Medulla oblongata (tissue), 1 donor: ENCODE data around the gene LPO.

Experiments
- DNase-seq: peaks from one replicate; pipeline ENCODE4 v3.0.0-alpha.2; 2015; ENCODE audit errors: extremely low spot score

LPO gene

DNA sequence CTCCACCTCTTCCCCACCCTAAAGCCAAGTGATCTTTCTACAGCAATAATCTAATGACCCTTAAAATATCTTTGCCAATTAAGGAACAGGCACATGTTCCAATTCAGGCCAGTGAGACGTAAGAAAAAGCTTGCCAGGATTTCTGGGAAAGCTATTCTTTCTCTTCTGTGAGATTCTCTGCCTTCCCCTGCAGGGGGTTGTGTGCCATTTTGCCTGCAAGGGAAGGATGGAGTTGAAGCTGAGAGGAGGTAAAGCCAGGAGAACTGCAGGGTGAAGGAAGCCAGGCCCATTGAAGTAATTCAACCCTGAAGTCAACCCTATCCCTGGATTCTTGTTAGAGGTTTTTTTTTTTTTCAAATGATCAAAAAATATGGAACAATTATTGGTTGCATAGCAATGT lies 9.0 kb upstream of the LPO start:
- no peak for DNase-seq

DNA sequence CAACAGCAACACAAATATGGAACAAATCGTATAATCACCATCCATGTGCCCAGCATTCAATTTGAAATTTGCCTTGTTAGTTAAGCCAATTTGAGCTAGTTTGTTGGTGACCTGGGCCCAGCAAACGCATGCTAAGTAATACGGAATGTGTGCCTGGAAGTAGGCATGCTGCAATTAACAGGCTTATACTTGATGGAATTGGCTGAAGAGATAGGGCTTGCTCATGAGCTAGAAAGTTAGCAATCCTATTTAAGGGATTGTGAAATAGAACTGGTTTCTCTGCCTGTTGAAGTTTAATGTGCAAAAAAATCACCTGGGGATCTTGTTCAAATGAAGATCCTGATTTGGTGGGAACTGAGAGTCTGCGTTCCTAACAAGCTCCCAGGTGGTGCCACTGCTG lies 8.5 kb upstream of the LPO start:
- DNase-seq, result no peak

DNA sequence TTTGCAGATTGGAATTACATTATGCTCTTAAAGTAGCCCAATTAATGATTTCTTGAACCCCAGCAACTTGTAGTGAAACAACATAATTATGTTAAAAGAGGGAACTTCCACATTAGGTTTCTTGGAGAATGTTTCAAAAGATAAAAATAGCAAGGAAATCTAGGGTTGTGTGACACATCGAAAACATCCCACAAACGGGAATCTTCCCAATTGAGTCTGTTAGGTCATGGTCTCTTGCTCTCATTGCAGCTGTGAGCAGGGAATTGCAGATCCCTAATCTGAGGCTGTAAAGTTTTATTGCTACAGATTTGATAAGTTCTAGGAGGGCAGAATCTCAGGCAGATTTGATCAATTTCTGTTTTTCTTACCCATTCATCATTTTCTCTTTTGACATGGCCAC lies 6.7 kb upstream of the LPO start:
- DNase-seq, result no peak

DNA sequence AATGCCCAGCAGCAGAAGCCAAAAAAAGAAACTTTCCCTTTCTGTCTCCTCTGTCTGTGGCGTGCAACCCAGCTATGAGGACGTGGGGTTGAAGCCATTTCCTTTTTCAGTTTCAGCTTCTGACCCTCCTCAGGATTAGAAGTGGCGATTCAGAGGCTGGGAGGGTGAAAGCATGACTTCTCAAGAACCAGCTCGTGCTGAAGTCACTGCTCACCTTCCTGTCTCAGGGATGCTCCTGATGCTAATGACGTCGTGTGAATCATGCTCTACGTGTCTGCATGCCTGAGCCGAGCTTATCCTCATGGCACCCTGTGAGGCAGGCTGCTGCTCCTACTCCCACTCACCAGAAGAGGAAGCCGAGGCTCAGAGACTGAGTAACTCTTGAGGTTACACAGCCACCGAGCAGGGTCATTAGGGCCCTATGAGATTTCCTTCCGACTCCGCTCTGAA lies 5.7 kb upstream of the LPO start:
- peak; percentile 56 for DNase-seq

DNA sequence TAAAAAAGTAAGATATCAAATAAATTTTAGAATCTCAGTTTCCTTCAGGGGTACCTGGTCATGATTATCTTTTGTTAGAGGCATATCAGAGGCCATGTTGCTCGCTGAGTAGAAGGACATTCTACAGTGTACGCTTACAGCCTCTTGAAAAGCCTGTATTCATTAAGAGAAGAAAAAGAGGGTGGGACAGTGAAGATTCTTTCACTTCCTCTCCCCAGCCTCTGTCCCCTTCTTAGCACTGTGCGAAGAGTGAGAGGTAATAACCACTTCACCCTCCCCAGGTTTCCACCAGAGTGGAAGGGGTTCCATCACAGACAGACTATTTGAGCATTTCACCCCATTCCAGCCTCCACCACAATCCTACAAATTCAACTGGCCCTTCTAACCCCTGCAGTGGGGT lies 4.8 kb upstream of the LPO start:
- DNase-seq, result peak; percentile 21

DNA sequence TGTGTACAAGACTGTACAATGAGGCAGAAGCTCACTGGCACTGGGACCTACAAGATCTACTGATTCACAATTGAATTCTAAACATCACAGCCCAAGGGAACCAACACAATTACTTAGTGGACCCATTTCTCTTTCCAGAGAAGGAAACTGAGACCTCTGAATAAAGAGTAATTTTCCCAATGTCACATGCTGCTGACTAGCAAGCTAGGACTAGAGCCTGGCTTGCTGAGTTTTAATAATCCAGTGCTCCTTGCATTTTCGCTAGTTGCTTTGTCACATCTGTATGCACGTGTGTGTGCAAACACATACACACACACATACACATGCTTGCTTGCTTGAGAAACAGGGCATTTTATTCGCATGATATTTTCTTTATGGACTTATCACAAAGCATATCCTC lies 3.9 kb upstream of the LPO start:
- DNase-seq, result no peak

DNA sequence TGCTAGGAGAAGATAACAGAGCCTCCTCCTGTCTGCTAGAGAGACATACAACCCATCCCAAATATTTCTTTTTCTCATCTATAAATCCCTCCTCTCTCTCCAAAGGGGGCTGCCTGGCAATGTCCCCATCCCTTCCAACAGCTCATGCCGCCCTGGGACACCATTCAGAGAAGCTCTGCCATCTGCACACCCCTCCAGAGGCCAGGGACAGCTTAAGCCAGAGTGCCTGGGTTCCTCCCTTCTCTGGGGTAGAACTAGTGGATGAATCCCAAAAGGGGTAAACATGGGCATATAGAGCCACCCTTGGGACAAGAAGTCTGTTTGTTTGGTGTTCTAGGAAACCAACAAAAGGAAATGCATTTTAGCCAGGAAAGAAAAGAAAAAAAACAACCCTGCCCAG lies 2.6 kb upstream of the LPO start:
- DNase-seq, result no peak

DNA sequence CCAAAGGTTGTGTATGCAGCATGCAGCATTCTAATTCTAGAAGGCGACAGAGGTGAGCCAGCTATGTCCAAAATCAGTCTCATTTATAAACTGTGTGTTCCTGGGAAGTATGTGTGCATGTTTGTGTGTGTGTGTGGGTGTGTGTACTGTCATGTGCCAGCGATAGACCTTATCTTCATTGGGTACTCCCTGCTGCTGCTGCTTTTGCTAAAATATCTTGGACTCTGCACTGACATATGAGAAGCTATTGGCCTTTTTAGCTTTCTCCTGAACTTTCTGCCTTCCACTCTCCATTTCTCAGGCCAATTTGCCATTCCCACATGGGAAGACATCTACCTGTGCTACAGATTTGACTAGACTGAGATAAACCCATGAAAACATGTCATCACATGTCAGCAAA lies 2.0 kb upstream of the LPO start:
- DNase-seq, result no peak

DNA sequence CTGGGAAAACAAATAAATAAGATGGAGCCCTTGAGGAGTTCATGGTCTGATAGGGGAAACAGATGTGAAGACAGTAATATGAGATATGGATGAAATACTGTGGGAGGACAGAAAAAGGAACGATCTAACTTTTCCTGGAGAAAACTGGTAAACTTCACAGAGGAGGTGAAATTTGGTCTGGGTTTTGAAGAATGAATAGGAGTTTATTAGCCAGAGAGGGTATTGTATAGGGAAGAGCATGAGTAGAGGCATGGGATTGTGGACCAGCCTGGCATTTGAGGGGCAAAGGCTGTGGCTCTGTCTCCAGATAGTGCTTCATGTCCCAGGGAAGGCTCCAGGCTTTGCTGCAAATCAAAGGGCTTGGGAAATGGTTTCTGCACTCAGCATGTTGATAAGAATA lies 1.6 kb downstream of the LPO start:
- DNase-seq, result no peak

DNA sequence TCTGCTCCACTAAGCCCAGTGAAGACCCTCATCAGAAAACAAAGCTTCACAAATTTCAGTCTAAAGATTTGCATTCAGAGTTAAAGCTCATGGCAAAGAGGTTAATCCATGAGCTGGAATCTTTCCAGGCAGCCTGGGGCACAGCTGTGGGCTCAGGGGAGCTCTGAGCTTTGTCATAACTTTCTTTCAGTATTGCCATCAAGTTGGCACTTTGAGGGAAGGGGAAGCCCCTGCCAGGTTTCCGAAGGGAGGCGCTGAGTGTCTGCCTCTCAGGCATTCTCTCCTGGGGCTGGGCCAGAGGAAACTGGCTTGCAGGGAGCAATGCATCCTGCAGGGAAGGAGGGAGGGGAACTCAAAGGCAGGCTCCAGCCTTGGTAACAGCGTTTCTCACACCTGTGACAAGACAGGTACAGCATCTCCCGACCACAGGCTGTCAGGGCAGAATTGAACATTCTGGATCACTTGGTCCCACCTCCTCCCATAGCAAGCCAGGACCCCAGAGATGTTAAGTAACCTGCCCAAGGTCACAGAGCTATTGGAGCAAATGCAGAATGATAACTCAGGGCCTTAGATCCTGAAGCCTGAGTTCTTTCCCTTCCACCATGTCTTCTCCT lies 3.9 kb downstream of the LPO start:
- no peak for DNase-seq

DNA sequence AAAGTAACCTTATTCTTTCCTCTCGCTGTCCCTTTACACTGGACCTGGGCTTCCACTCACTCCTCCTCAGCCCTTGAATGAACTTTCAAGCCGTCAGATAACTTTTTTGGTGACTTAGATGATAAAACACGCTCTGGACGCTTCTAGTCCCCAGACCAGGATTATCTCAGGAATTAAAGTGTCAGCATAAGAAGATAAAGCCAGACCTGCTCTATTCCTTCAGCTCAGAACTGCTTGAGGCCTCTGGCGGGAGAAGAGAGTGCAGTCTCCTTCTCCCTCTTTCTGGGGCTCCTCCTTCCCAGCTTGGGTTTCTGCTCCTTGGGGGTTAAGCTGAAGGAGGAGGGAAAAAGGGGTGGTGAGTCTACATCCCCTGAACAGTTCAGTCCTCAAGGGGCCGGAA lies 6.6 kb downstream of the LPO start:
- no peak for DNase-seq

DNA sequence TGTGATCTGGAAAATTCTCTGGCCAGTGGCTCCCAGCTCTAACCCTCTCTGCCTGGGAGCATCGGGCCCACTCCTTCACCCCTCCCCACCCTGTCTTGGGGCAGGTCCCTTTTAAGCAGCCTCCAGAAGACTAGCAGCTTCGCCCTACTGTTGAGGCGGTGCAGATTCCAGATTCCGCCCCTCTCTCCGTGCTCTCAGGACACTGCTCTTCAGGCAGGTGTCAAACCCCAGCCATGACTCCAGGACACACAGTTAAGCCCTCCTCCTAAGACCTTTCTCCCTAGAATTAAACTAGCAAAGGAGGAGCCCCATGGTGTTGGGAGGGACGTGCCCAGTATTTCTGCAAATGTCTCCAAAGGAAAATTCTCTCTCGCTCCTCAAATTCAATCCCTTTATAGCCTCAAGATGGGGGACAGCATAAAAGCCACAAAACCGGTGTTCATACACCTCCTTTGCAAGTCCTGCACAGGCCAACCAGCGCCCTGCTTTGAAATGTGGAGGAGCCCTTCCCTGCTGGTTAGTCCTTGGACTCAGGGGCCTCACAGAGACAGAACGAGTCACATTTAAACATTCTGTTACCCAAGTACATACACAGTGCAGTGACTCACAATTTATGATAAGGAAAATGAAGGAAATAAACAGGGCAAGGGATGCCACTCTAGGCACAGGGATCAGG lies 7.2 kb downstream of the LPO start:
- no peak for DNase-seq

DNA sequence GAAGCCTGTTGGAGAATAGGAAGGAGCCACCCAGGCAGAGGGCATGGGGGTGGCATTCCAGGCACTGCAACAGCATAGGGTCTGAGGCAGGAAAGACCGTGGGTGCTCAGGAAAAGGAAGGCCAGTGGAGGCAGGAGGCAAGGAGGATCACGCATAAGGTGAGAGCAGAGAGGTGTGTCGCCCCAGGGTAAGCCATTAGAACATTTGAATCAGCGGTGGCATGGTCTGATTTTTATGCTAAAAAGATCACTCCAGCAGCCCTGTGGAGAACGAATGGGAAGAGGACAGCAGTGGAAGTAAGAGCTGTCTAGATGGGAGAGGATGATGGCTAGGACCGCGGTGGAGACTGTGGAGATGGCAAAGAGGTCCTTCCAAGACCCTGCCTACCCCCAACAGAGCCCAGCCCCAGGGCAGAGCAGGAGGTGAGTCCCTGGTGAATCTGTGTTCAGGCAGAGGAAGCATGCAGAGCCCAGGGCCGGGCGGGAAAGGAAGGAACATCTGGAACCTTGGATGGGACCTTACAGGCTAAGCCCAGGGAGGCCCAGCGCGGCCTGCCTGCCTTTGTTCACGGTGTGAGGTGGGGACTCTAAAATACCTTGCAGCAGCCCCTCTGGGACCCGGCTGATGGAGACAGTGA lies 7.8 kb downstream of the LPO start:
- DNase-seq, result no peak

DNA sequence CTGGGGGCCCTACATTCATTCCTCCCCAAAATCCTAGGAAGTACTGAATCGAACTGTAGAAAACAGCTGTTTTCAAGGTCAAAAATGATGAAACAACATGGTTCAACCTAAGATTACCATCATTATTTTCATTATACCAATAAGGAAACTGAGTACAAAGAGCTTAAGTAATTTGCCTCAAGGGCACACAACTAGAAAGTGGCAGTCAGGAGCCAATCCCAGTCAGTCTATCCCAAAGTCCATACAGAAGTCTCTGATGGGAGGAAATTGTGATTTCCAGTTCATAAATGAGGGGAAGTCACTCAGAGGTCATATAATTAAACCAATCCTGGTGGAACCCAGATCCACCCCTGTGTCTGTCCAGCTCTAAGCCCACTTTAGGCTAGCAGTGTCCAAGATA lies 8.4 kb downstream of the LPO start:
- no peak for DNase-seq

DNA sequence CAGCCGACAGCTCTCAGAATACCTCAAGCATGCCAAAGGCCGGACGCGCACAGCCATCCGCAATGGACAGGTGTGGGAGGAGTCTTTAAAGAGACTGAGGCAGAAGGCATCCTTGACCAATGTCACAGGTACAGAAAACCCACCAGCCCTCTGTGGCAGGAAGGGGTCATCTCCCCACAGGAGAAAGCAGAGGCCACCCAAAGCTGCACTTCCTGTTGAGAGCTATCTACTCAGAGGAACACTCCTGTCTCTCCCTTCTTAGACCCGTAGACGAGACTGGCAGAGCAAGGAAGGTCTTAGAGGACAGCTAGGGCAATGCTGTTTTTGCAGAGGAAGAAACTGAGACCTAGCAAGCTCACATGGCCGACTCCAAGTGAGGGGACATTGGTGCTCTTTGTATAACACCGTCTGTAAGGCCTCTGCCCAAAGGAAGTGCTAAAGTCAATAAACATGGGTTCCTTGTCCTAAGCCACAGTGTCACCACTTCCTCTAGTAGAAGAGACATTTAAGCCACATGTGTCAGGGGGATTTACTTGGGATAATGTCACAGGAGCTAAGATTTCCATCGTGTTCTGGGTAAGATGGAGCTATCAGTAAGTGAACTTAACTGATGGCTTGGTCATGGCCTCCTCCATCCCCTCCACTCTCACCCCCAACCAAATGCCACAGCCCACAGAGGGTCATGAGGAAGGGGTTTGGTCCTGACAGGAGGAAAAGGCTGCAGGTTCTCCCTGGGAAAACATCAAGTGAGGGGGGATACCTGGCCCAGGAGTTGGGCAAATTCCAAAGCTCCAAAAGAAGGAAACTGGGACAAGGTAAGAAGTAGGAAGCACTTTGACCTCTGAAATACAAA lies 9.4 kb downstream of the LPO start:
- no peak for DNase-seq

DNA sequence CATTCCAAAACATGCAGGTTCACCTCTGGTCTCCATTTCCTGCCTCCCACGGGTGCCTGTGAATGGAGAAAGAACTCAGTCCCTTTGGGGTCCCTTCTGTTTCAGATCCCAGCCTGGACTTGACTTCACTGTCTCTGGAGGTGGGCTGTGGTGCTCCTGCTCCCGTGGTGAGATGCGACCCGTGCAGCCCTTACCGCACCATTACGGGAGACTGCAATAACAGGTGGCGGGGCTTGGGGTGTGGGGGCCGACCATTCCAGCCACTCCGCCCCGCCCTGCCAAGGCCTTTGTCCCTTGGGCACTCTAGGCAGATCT lies 10.5 kb downstream of the LPO start:
- DNase-seq, result no peak

DNA sequence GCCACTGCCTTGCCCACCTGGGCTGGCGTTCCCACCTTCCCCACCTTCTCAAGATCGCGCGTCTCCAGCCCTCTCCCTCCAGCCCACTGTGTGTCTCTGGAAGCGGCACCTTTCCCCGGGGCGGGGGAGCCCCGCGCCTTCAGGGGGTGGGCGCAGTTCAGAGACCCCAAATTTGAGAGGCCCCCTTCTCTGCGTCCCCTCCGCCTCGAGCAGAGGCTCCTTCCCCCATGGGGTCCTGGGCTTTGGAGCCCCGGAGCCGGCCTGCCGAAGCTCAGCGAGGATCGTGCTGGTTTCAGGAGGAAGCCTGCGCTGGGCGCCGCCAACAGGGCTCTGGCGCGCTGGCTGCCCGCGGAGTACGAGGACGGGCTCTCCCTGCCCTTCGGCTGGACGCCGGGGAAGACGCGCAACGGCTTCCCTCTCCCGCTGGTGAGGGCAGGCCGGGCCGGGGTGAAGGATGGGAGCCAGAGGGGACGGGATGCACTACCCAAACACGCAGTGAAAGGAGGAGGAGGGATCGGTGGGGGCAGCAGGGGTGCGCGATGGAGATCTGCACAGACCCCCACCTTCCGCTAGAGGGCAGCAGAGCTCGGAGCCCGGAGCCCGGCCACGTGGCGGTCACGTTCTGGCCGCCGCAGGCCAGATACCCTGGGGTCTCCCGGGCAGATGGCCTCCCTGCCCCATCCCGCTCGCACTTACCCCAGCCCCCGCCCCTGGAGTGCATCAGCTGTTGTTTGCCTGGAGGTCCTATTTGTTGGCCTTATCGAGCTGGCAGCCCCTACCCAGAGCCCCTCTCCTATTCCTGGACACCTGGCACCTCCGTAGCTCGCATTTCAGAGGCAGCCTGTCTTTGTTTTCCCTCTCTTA lies 11.1 kb downstream of the LPO start:
- peak; percentile 66 for DNase-seq

DNA sequence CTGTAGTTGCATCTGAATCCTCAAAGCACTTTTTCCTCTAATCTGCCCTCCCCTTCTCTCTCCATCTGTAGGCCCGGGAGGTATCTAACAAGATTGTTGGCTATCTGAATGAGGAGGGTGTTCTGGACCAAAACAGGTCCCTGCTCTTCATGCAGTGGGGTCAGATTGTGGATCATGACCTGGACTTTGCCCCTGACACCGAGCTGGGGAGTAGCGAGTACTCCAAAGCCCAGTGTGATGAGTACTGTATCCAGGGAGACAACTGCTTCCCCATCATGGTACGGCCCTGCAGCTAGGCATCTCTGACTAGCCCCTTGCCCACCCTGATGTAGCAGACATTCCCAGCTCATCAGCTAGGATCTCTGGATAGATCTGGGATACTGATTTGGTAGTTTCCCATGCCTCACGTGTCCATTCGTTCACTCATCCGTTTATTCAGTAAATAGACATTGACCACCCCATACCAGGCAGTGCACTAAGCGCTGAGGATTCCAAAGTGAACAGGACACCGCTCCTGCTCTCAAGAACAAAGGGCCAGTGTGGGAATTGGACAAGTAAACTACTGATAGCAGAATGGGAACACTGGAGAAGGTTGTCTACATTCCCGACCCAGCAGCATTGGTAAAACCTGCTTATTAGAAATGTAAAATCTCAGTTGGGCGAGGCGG lies 12.1 kb downstream of the LPO start:
- DNase-seq, result no peak

DNA sequence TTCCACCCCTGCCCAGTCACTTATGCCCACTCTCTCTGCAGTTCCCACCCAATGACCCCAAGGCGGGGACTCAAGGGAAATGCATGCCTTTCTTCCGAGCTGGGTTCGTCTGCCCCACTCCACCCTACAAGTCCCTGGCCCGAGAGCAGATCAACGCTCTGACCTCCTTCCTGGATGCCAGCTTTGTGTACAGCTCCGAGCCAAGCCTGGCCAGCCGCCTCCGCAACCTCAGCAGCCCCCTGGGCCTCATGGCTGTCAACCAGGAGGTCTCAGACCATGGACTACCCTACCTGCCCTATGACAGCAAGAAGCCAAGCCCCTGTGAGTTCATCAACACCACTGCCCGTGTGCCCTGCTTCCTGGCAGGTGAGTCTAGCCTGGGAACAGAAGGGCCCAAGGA lies 13.8 kb downstream of the LPO start:
- DNase-seq, result no peak

DNA sequence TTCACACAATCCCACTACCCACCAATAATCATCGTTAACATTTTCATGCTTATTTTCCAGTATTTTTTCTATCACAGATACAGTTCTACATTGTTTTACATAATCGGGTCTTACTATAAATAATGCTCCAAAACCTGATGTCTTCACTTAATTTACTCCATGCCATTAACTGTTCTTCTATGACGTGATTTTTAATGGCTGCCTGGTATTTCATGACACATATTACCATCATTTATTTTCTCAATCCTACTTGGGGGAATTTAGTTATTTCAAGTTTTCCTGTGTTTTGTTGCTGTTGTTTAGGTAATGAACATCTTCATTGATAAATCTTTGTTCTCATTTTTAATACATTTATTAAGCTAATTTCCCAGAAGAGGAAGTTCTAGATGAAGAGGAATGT lies 14.7 kb downstream of the LPO start:
- DNase-seq, result no peak

DNA sequence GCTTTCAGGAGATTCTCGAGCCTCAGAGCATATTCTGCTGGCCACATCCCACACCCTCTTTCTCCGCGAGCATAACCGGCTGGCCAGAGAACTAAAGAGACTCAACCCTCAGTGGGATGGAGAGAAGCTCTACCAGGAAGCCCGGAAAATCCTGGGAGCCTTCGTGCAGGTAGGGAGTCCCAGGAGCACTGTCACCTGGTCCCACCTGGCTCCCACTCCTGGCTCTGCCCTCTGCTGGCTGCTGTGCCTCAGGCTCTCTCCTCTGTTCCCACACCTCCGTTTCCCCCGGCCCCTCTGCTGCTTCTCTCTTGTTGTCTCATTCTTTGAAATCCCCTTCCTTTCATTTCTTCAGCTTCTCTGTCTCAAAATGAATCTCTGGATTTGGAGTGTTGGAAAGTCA lies 16.4 kb downstream of the LPO start:
- no peak for DNase-seq
